Measurements from ENCODE around the gene RPS6KL1.

The RPS6KL1 gene

GRCh38 chr14:74881431-74882102 lies 41.5 kb downstream of the RPS6KL1 start, which contains the start of gene DLST:
Gene DLST (plus strand): TSS chr14:74881916. CDS start chr14:74881954, 38 bp downstream.
- peak; percentile 81 to 90 for DNase-seq

DNA sequence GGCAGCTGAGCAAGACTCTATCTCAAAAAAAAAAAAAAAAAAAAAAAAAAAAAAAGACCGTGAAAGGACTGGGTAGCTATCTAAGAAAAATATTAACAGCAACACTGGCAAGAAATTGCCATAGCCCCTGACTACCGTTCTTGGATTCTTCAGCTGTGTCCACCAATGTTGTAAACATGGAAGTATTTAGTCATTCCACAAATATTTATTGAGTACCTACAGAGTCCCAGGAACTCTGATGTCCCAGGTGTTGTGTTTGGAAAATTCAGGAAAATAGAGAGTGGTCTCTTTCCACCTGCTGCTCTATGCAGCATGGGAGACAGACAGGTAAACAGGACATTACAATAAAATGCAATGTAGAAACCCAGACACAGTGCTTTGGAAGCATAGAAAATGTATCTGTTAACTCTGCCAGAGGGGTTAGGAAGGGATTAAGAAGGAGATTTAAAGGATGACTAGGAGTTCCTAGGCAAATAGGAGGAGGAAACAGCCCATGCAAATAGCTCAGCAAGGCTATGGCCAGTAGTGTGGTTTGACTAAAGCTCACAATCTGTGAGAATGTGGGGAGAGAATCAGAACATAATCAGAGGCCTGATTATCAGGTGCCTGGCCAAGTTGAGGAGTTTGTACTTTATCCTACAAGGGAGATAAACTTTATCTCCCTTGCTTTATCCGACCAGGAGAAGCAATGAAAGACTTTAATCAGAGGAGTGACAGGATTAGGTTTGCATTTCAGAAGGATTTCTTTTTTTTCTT lies 43.5 kb downstream of the RPS6KL1 start:
- DNase-seq = no peak

- peak; percentile 63 to 77 for DNase-seq
Observed at GRCh38 chr14:74875941-74876913, 46.8 kb downstream of the RPS6KL1 start, which contains the start of gene PROX2. Gene PROX2 (minus strand): TSS chr14:74876145. CDS start chr14:74863834, 12,311 bp downstream.

GRCh38 chr14:74875204-74875603 lies 47.9 kb downstream of the RPS6KL1 start:
- DNase-seq = no peak

DNA sequence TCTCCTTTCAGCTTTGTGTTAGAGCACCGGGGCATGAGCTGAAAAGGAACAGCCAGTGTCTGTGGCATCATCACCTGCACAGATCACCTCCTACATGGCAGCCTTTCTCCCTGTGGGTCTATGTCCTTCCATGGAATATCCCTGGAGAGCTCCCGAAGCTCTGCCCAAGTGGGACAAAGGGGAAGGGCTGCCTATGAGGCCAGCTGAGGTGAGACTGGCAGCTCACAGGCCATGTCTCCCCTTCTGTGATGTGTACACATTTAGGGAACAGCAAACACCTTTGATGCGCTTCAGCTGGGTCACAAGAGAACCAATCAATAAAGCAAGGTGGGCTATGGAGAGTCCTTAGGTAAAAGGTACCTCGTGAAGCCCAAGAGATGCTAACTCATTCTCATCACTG lies 51.2 kb downstream of the RPS6KL1 start:
- no peak for DNase-seq

DNA sequence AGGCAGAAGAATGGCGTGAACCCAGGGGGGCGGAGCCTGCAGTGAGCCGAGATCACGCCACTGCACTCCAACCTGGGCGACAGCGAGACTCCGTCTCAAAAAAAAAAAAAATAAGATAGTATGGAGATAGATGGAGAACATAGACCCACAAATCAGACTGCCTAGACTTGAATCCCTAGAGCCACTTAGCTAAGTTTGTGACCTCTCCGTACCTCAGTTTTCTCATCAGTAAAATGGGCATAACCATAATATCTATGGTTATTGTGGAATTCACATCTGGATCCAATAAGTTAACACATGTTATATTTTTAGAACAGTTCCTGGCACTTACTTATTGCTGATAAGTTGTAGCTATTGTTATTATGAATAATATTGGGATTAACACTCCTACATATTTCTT lies 54.3 kb downstream of the RPS6KL1 start:
- no peak for DNase-seq

- DNase-seq = peak; percentile 53 to 75
Observed at GRCh38 chr14:74867673-74868072, 55.4 kb downstream of the RPS6KL1 start.

DNA sequence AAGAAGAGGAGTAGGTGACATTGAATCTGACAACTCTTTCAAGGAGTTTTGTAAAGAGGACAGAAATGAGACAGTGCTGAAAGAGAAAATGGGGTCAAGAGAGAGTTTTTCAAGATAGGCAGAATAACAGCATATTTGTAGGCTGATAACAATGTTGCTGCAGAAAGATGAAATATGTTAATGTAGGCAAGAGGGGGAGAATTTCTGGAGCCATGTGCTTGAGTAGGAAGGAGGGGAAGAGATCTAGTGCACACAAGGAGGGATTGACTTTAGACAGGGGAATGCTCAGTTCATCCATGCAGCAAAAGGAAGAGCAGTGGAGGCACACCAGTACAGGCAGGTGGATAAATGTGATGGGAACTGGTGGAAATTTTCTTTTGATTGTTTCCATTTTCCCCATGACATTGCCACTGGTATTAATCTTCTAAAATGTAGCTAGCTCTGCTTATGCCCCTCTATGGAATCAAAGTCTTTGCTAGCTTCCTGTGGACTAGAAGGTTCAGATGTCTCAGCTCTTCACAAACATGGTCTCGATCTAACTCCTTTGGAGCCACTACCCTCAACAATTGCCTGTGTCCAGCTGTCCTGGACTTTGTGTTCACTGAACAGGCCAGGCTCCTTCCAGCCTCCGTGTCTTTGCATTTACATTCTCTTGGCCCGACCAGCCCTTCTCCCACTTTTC lies 56.2 kb downstream of the RPS6KL1 start:
- no peak for DNase-seq

DNA sequence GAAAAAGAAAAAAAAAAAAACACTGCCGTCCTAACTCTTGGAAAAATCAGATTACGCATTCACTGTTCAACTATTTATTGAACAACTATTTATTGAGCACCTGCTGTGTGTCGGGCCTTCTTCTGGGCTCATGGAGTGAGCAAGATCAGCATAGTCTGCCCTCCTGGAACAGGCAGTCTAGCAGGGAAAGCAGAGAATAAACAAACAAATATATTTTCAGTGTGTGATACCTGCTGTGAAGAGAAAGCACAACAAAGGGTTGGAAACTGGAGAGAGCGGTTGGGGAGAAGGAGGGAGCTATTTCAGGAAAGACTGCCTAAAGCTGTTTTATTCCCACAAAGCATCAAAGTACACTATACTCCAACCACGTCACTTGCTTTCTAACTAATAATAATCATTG lies 57.9 kb downstream of the RPS6KL1 start:
- DNase-seq = no peak

DNA sequence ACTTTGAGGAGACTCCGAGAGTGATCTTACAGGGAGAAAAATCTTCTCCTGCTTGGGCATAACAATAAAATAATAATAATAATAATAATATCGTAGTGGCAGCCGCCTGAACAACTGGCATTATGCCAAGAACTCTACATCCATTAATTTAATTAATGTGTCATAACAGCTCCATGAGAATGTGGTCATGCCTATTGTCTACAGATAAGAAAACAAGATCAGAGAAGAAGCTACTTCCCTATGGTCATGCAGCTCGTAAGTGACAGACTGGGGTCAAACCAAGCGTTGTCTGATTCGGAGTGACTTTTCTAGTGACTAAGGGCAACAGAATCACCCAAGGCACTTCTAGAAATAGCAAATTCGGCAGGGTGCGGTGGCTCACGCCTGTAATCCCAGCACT lies 58.9 kb downstream of the RPS6KL1 start:
- DNase-seq = no peak

DNA sequence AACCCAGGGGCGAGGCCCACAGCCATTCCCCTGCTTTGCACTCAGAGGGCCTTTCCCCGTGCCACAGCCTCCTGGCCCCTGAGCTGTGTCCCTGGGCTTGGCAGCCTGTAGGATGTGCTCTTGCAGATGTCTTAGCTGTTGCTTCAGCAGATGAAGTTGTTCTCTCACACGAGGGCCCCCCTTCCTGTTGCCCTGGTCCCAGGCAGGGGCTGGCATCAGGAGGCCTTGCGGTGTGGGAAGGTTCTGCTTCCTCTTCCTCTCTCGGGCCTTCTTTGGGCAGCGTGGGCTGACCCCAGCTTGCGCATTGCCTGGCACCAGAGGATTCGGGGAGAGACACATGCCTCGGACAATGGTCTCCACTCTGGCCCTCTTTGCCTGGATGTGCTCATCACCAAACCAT lies 59.8 kb downstream of the RPS6KL1 start:
- peak; percentile 51 to 67 for DNase-seq

- DNase-seq = no peak
Observed at GRCh38 chr14:74861734-74862090, 61.3 kb downstream of the RPS6KL1 start.

GRCh38 chr14:74860899-74861733 lies 61.9 kb downstream of the RPS6KL1 start:
- peak; percentile 77 to 84 for DNase-seq

- DNase-seq = no peak
Observed at GRCh38 chr14:74859757-74860552, 63.1 kb downstream of the RPS6KL1 start.

DNA sequence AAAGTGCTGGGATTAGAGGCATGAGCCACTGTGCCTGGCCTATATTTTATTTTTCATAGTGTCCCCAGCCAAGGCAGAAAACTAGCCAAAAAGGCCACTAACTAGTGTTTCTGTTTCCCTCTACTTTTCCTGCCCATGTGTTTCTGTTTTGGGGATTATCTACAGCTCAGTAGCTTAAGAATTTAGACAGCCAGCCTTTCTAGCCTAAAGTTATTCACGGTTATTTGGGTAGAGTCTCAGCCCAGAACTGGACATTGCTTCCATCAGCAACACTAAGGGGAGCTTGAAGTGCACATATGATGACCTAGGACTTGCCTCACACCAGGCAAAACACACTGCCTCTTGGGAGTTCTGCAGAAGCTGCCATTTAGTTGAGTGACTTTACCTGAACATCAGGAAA lies 65.0 kb downstream of the RPS6KL1 start:
- no peak for DNase-seq

DNA sequence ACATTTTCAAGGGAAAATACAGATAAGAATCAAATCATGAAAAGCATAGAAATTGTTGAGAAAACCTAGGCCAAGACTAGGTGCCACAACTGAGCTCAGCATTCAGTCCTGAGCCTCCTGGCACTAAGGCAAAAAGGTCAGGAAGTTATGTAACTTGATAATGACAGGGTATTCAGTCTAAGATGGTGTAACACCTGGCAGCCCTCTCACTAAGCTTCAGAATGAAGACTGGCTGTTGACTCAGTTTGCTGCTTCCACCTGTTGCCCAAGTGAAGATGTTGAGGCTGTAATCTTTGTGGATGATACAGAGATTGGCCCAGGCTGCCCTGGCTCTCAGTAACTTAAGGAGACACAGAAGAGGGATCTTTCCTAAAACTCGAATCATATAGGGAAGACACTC lies 66.7 kb downstream of the RPS6KL1 start:
- no peak for DNase-seq

DNA sequence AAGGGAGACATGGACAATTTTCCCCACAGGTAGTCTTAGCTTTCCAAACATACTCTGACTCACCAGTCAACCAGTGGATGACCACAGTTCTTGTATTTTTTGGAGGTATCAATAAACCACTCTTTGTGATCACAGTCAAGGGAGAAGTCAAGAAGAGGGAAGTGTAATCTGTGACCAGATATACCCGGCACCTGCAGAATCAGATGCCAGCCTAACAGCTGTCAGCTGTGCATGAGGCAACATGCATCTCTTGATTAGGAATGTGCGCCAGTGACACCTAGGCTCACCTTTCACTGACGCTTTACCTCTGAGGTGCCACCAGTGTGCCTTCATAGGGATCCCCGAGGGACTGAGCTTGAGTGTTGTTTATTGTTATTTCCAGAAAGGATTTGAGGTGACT lies 67.1 kb downstream of the RPS6KL1 start:
- DNase-seq = no peak

DNA sequence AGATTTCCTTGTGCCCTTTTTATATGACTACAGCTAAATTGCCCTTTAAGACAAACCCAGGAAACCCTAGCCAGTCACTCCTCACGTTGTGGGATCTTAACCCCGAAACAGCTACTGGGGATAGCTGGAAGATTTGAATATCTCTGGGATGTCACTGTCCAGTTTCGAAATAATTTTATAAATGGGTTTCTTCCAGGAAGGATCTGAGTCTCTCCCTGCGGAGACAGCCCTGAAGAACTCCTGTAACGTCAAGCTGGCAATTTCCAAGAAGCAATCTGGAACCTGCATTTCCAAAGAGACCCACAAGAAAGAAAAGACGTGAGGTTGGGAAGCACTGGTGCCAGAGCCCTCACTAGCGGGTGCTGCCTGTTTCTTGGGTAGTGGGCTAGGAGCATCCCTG lies 68.0 kb downstream of the RPS6KL1 start:
- DNase-seq = no peak

Measured in Kasumi-1 (cell line).